HG03457 (cell line): ENCODE data around the gene RNF212B.
"Not testable (repeated sequence)": the region's sequence is repeated elsewhere in the genome, so short reads cannot be mapped to it uniquely, and the experiment has no call there.

ENCODE experiments used
- ATAC-seq: cut with Tn5 transposase; IDR thresholded peaks from one replicate; pipeline ENCODE4 v1.9.1; 2021; ENCODE audit warnings: moderate number of reproducible peaks; ENCODE audit not compliant: unreplicated experiment

Gene RNF212B, protein sequence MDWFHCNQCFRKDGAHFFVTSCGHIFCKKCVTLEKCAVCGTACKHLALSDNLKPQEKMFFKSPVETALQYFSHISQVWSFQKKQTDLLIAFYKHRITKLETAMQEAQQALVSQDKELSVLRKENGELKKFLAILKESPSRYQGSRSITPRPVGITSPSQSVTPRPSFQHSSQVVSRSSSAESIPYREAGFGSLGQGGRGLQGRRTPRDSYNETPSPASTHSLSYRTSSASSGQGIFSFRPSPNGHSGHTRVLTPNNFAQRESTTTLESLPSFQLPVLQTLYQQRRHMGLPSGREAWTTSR

DNA sequence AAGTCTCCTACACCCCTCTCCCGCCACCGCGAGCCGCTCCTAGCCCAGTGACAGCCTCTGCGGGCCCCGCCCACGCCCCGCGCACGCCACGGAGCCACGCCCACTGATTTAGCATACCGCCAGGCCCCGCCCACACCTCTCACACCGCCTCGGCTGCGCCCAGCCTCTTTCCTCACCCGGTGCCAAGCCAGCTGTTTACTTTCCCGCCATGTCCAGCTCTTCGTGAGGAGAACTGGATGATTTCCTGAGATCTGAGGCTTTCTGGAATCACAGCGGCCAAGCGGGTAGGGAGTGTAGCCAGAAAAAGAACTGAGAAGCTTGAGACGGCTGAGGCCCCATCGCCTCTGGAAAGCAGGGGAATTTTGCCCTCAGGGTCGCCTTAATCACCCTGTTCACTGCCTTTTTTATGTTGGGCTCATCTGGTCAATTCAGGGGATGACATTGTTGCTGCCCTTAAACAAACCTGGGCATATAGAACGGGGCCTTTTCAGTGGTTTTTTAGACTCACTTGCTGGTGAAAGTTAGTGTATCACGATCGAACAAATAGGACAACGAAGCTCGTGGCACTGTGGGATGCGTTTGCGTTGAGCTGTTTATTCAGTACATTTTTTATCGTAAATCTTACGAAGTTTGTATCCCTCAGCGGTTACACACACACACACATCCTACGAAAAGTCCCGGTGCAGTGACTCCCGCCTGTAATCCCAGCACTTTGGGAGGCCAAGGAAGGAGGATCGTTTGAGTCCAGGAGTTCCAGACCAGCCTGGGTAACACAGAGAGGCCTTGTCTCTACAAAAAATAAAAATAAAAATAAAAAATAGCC is at the start of gene RNF212B:
Gene RNF212B (plus strand): TSS at position 165 of the 823 bp plus-strand sequence. CDS start 2,410 bp downstream, outside the sequence.
- ATAC-seq = no peak

DNA sequence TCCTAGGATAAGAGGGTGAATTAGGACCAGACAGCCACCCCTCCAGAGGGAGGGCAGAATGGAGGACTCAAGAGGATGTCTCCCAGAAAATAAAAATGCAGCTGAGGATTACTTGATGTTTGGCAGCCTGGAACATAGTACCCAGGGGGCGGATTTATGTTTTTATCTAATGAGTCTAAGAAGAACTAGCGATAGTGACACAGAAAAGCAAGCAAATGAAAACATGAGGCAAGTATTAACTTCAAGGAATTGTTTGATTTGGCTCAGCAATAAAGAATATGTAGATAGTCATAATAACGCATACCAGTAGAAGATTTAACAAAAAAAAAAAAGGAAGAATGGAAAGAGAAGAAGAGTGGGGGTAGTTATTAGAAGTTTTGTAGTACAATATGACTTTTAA is 44.3 kb upstream of the RNF212B start:
- ATAC-seq = no peak

DNA sequence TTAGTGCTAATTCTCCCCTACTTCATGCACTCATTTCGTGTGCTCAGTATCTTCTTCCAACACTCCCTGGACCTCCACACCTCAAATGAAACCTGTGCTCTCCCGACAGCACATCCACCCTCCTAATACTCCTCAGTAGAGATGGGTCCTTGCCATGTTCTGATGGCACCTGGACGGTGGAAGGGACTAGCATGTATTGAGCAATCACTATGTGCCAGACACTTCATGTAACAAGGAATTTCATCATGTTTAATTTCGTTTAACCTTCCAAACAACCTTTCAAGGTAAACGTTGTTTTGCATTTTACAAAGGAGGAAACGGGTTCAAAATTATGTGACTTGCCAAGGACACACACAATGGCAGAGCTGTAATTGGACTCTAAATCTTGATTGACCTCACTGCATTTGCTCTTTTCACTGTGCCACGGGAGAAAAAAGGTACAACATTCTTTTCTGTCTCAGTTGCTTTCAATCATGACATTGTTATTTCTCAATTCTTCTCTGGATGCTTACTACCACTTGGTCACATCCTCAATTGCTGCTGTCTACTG is 42.1 kb upstream of the RNF212B start:
- ATAC-seq = no peak

DNA sequence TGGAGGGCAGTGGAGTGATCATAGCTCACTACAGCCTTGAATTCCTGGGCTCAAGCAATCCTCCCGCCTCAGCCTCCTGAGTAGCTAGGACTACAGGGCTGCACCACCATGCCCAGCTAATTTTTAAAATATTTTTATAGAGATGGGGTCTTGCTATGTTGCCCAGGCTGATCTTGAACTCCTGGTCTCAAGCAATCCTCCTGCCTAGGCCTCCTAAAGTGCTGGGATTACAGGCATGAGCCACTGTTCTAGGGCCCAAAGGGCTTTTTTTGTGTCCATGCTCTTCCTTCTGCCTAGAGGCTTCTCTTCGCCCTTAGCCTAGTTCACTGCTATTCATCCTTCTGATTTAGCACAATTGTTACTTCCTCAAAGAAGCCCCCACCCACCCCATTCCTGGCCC is 41.2 kb upstream of the RNF212B start:
- not testable (repeated sequence) for ATAC-seq

DNA sequence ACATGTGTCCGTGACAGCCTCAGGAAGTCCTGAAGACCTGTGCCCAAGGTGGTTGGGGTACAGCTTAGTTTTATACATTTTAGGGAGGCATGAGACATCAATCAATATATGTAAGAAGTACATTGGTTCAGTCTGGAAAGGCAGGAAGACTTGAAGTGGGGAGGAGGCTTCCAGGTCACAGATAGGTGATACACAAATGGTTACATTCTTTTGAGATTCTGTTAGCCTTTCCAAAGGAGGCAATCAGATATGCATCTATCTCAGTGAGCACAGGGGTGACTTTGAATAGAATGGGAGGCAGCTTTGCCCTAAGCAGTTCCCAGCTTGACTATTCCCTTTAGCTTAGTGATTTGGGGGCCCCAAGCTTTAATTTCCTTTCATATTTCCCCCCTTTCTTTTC is 38.6 kb upstream of the RNF212B start:
- ATAC-seq = not testable (repeated sequence)

DNA sequence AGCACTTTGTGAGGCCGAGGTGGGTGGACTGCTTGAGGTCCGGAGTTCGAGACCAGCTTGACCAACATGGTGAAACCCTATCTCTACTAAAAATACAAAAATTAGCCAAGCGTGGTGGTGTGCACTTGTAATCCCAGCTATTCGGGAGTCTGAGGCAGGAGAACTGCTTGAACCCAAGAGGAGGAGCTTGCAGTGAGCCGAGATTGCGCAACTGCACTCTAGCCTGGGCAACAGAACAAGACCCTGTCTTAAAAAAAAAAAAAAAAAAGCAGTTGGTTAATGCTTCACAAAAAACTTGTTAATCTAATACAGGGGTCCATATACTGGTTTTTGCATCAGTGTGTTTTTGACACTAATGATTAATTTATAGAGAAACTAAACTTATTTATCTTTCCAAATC is 35.7 kb upstream of the RNF212B start:
- no peak for ATAC-seq

DNA sequence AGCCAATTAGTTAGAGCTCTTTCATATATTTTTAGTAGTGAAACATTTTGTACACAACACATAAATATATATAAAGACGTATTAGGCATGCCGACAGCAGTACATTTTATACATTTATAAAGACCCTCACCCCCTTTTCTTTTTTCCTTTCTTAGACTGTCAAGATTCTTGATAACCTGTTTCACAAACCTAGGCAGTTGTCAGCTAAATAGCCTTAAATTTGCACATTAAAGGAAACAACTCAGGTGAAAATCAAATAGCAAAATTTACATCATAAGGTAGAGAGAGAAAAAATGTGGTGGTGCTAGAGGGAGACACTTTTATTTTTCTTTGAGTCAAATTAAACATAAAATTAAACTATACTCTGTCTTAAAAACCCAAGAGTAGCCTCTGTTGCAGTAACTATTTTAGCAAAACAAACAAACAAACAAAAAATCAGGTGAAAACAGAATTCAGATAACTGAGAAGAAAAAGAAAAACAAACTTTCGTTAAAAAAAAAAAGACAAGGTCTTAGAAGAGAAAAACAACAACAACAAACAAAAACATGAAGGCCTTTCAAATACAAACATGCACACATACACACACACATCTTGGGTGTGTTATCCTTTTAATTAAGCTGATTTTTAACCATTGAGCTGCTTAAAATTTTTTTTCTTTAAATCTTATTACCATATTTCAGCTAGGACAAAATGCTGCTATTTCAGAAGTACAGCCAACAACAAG is 31.2 kb upstream of the RNF212B start:
- no peak for ATAC-seq

DNA sequence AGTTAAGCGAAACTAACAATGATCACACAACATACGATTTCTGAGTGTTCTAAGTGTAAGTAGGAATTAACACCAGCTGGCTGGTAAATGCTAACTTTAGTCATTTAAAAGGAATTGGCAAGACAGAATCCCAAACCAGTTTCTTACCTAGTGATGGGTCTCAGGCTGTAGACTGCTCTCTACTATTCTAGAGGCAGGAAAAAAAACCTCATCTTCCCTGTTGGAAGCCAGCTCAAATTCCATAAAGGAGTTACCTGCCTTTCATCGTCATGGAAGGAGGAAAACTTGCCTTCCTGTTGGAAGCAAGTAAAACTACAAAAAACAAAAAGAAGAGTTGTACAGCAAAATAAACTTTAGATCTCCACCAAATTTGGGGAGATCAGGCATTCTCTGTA is 30.6 kb upstream of the RNF212B start:
- ATAC-seq = no peak

DNA sequence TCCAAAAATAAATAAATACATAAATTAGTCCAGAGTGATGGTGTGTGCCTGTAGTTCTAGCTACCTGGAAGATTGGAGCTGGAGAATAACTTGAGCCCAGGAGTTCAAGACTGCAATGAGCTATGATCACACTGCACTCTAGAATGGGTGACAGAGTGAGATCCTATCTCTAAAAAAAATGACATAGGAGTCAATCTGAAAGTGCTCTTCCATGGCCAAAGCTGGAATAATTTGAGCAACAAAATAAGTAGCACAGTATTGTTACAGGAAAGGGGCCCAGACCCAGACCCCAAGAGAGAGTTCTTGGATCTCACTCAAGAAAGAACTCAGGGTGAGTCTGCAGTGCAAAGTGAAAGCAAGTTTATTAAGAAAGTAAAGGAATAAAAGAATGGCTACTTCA is 29.4 kb upstream of the RNF212B start:
- ATAC-seq = no peak

DNA sequence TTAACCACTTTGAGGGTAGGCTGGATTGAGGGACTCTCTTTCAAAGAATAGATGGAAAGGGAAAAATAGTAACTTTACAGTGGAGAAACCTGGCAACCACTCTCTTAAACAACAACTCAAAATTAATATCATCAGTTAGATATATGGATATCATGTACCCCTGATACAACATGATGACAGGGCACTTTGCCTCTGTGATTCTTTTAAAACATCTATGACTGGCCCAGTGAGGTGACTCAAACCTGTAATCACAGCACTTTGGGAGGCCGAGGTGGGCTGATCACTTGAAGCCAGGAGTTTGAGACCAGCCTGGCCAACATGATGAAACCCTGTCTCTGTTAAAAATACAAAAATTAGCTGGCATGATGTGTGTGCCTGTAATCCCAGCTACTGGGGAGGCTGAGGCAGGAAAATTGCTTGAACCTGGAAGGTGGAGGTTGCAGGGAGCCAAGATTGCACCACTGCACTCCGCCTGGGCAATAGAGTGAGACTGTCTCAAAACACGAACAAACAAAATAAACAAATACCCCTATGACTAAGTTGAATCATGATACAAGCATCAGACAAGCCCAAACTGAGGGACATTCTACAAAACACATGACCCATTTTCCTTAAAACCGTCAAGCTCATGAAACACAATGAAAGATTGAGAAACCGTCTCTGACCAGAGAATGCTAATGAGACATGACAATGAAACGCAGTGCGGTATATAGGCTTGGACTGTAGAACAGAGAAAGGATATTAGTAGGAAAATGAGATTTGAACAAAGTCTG is 27.9 kb upstream of the RNF212B start:
- no peak for ATAC-seq

DNA sequence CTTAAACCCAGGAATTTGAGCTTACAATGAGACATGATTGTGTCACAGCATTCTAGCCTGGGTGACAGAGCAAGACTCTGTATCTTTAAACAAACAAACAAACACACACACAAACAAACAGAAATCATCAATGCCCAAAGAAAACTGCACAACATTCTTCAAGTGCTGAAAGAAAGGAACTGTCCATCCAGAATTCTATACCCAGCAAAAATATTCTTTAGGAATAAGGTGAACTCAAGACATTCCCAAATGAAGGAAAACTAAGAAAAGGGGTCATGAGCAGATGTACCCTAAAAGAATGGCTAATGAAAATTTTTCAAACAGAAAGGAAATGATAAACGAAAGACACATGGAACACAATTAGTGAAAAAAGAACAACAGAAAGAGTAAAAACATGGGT is 22.3 kb upstream of the RNF212B start:
- ATAC-seq = no peak

DNA sequence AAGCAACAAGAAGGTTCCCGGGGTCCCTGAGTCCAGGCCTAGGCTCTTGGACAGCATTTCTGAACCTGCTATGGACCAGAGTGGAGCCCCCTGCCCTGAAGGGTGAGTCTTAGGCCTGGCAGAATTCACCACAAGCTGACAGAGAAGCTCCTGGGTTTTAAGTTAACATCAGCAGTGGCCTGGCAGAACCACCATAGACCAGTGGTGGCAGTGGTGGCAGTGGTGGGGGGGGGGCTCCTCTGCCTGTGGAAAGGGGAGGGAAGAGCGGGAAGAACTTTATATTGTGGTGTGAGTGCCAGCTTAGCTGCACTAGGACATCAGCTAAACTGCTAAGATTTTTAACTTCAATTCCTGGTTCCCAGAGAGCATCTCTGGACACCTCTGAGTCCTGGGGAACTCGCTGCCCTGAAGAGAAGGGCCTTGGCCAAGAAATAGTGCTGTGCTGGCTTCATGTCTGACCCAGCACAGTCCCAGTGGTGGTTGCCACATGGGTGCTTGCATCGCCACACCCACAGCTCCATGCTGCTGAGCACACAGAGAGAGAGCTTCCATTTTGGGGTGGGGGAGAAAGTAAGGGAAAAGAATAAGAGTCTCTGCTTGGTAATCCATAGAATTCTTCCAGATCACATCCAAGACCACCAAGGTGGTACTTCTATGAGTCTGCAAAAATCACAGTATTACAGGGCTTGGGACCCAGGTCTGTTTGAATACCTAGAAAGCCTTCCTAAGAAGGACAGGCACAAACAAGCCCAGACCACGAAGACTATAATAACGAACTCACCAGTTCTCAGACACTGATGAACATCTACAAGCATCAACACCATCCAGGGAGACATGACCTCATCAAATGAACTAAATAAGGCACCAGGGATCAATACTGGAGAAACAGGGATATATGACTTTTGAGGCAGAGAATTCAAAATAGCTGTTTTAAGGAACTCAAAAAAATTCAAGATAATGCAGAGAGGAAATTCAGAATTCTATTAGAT is 20.4 kb upstream of the RNF212B start:
- ATAC-seq = no peak

DNA sequence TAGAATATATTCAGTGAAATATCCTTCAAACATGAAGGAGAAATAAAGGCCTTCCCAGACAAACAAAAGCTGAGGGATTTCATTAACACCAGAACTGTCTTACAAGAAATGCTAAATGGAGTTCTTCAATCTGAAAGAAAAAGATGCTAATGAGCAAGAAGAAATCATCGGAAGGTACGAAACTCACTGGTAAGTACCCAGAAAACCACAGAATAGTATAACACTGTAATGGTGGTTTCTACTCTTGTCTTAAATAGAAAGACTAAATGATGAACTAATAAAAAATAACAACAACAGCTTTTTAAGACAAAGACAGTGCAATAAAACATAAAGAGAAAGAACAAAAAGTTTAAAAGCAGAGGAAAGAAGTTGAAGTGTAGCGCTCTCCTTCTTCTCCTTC is 18.7 kb upstream of the RNF212B start:
- ATAC-seq = no peak

DNA sequence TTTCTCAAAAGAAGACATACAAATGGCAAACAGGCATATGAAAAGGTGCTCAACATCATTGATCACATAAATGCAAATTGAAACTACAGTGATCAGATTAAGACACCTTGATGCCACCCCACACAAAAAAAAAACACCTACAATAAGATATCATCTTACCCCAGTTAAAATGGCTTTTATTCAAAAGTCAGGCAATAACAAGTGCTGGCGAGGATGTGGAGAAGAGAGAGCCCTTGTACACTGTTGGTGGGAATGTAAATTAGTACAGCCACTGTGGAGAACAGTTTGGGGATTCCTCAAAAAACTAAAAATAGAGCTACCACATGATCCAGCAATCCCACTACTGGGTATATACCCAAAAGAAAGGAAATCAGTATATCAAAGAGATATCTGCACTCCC is 12.8 kb upstream of the RNF212B start:
- ATAC-seq = not testable (repeated sequence)

DNA sequence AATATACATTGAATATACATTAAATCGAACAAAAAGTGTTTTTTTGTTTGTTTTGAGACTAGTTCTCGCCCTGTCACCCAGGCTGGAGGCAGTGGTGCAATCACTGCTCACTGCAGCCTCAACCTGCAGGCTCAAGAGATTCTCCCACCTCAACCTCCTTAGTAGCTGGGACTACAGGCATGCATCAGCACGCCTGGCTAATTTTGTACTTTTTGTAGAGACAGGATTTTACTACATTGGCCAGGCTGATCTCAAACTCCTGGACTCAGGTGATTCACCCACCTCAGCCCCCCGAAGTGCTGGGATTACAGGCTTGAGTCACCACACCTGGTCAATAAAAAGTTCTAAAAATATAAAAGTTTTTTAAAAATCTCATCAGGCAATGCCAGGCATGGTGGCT is 10.2 kb upstream of the RNF212B start:
- no peak for ATAC-seq

DNA sequence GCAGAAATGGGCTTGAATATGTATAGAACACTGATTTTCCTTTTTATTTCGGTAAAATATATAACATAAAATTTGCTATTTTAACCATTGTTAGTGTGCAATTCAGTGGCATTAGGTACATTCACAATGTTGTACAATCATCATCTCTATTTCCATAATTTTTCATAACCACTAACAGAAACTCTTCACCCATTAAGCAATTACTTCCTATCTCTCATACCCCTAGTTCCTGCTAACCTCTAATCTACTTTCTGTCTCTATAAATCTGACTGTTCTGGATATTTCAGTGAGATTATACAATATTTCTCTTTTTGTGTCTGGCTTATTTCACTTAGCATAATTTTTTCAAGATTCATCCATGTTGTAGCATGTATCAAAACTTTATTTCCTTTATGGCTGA is 8.9 kb upstream of the RNF212B start:
- no peak for ATAC-seq

DNA sequence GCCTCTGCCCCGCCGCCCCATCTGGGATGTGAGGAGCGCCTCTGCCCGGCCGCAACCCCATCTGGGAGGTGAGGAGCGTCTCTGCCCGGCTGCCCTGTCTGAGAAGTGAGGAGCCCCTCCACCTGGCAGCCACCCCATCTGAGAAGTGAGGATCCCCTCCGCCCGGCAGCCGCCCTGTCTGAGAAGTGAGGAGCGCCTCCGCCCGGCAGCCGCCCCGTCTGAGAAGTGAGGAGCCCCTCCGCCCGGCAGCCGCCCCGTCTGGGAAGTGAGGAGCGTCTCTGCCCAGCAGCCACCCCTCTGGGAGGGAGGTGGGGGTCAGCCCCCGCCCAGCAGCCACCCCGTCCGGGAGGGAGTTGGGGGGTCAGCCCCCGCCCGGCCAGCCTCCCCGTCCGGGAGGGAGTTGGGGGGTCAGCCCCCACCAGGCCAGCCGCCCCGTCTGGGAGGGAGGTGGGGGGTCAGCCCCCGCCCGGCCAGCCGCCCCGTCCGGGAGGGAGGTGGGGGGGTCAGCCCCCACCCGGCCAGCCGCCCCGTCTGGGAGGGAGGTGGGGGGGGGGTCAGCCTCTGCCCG is 5.4 kb upstream of the RNF212B start:
- not testable (repeated sequence) for ATAC-seq

DNA sequence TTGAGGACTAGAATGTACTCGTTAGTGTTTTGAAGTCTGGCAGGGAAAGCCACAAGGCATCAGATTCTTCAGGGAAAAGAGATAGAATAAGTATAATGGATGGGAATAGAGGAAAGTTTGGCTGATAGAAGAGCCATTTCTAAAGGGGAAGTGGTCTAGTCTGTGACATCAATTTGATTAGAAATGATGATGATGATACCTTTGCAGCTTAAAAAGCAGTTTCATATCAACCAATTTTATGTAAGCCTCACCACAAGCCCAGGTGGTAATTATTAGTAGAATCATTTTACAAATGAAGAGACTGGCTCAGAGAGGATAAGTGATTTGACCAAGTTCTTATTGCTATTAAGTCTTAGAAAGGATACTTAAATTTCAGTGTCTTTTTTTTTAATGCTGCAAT is 2.9 kb downstream of the RNF212B start:
- no peak for ATAC-seq

DNA sequence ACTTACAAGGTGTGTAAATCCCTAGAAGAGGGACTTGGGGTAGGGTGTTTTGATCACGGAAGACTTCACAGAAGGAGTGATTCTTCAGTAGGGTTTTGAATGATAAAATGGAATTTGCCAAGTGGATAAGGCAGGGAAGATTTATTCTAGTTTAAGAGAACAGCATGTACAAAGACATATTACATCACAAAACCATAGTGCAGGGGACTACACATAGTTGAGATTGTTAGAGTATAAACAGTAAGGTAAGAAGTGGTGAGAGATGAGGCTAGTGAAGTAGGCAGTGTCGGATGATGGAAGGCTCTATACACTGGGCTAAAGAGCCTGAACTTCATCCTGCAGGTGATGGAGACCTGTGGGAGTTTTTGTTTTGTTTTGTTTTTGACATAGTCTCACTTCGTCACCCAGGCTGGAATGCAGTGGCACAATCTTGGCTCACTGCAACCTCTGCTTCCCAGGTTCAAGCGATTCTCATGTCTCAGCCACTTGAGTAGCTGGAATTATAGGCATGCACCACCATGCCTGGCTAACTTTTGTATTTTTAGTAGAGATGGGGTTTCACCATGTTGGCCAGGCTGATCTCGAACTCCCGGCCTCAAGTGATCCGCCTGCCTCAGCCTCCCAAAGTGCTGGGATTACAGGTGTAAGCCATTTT is 3.5 kb downstream of the RNF212B start:
- ATAC-seq = not testable (repeated sequence)
